ENCODE measurements around the gene MUC6. TPM values are rescaled to one million over a fixed set of nuclear protein-coding genes. Genes with fewer than 3 reads are reported as not detected.

Gene MUC6
- total and polyA plus RNA-seq, 2 of the 8 experiments (the other 6 are each of a cell fraction or from before 2014, with no cell fraction given), result not detected

DNA sequence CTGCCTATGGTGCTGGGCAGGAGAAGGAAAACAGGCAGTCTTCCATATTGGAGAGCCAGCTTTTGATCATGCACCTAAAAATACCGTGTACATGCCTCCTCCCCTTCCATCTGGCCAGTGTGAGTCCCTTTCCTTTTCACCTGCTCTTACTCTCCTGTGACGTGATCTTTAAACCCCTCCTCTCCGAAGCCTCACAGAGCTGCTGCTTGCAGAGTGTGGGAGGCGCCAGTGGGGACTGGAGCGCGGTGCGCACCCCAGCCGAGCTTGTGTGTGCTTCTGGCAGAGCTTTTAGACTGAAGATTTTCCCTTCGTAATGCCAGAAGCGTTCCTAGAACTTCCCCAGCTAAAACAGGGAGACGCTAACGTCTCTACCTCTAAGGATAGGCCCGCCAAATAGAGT lies 29.8 kb downstream of the MUC6 start:
- H2BK20ac ChIP-seq (ENCODE audit: low read length), result no peak overlapping the region
- WGBS, 2 experiments (ENCODE audit: extremely low coverage in 1 of 2, insufficient coverage in 1 of 2, insufficient read length in 1 of 2, insufficient replicate concordance in 2 of 2, low coverage in 1 of 2, low lambda C conversion rate in 2 of 2, missing lambda C conversion rate in 1 of 2), result 89% methylated on average over 13 of the region's 13 CpGs; no CpG with 5 or more reads in 1 of the 2 experiments
- no peak overlapping the region for H3K9ac ChIP-seq (replicated peaks in 1 of 4; ENCODE audit: extremely low read depth in 1 of 4, low read depth in 3 of 4, low read length in 3 of 4)
- no peak overlapping the region; the same call in 1 of the 2 replicates for H2BK5ac ChIP-seq (ENCODE audit: low read depth, low read length)
- no peak overlapping the region for H4K5ac ChIP-seq (ENCODE audit: insufficient read length, low read depth, low read length)
- H3K36me3 ChIP-seq (ENCODE audit: control insufficient read depth in 2 of 4, insufficient read depth in 4 of 4, low read length in 3 of 4), result peaks cover 18 to 38% (median 32%) of the 10 kb centered on the region in 4 experiments
- H3K4me2 ChIP-seq (ENCODE audit: insufficient read depth in 1 of 2, low read depth in 2 of 2, low read length in 2 of 2), result no peak overlapping the region
- H3K56ac ChIP-seq (replicated peaks; ENCODE audit: insufficient read length, low read depth, low read length), result no peak overlapping the region
- H2AFZ ChIP-seq (ENCODE audit: low read length), result no peak overlapping the region
- H3K4ac ChIP-seq (replicated peaks; ENCODE audit: insufficient read length, low read depth, low read length), result no peak overlapping the region
- H3K14ac ChIP-seq (ENCODE audit: insufficient read length), result no peak overlapping the region
- H3K4me1 ChIP-seq (replicated peaks in 1 of 4; ENCODE audit: control insufficient read depth in 3 of 4, insufficient read depth in 4 of 4, low read length in 3 of 4), result no peaks in the 10 kb centered on the region
- no peak for FAIRE-seq
- H2BK120ac ChIP-seq (replicated peaks; ENCODE audit: low read depth, low read length), result no peak overlapping the region
- peaks cover 3 to 8% of the 10 kb centered on the region in 2 experiments for H4K20me1 ChIP-seq (replicated peaks in 1 of 2; ENCODE audit: control insufficient read depth in 1 of 2, insufficient read depth in 2 of 2, low read length in 2 of 2)
- H2AK5ac ChIP-seq (ENCODE audit: low read depth, low read length), result no peak overlapping the region
- no peak overlapping the region for H4K8ac ChIP-seq (ENCODE audit: extremely low read depth, insufficient read depth, low read length)
- H3K9me3 ChIP-seq (ENCODE audit: insufficient read depth in 2 of 2, low read depth in 1 of 2, low read length in 1 of 2), result no peaks in the 10 kb centered on the region
- H3K23ac ChIP-seq (ENCODE audit: insufficient read length), result no peak overlapping the region
- H3K79me1 ChIP-seq (ENCODE audit: low read depth, low read length), result no peaks in the 10 kb centered on the region; the same call in 1 of the 2 replicates
- H3K4me3 ChIP-seq (ENCODE audit: extremely low read depth in 1 of 4, insufficient read depth in 2 of 4, low read depth in 3 of 4, low read length in 4 of 4), result no peak overlapping the region
- no peaks in the 10 kb centered on the region for H3K23me2 ChIP-seq (ENCODE audit: low read depth, low read length)
- H3K27ac ChIP-seq (ENCODE audit: low read depth, low read length), result no peak overlapping the region
- H4K91ac ChIP-seq (replicated peaks; ENCODE audit: insufficient read length, low read length), result no peak overlapping the region
- no peak overlapping the region for H2BK12ac ChIP-seq (ENCODE audit: low read depth, low read length)
- H3K18ac ChIP-seq (ENCODE audit: extremely low read depth, low read length), result no peak overlapping the region
- no peak for DNase-seq (ENCODE audit: low read depth in 1 of 2, low spot score in 2 of 2)
- ChIA-PET CTCF (ENCODE audit: partially characterized antibody) (interaction anchor here (1.2 to 2.3 kb wide), 5 partner anchors 8 to 114 kb away, joined by 4 to 11 read pairs (median 6); no protein-coding TSS in a partner anchor), POLR2A (ENCODE audit: partially characterized antibody) (interaction anchor here (1.1 to 1.2 kb wide), 3 partner anchors 11 to 25 kb away, joined by 3 to 6 read pairs (median 3); no protein-coding TSS in a partner anchor)
- TF ChIP-seq CHD1 (IDR thresholded peaks at IDR 0.05; ENCODE audit: low read depth, low read length), result no peak
- TF ChIP-seq, protein P1, sequence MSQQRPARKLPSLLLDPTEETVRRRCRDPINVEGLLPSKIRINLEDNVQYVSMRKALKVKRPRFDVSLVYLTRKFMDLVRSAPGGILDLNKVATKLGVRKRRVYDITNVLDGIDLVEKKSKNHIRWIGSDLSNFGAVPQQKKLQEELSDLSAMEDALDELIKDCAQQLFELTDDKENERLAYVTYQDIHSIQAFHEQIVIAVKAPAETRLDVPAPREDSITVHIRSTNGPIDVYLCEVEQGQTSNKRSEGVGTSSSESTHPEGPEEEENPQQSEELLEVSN (IDR thresholded peaks at IDR 0.05), result no peak
- TF ChIP-seq USF2 (IDR thresholded peaks at IDR 0.05; ENCODE audit: low read length), result no peak
- H3K79me2 ChIP-seq (ENCODE audit: control insufficient read depth in 1 of 2, insufficient read depth in 2 of 2, low read length in 2 of 2), result no peaks in the 10 kb centered on the region; a peak in 1 of 4 replicates
- H2BK15ac ChIP-seq (ENCODE audit: low read length), result no peak overlapping the region
- no peaks in the 10 kb centered on the region for H3K27me3 ChIP-seq (replicated peaks in 1 of 4; ENCODE audit: control insufficient read depth in 3 of 4, extremely low read depth in 1 of 4, insufficient read depth in 3 of 4, low read length in 3 of 4)

All from H1 (cell line).